OCI-LY3 (cell line): ENCODE measurements around the gene ADPRS.

Experiments used
- CTCF ChIP-seq: fragments of 200-600, 300-600 bp; sonication (generic); IDR thresholded peaks from 2 replicates; pipeline ENCODE4 v1.5.1; 2014; ENCODE audit warnings: antibody characterized with exemption, low read length, low read depth
- EZH2phosphoT487 ChIP-seq: fragments of 200-600 bp; shearing (Covaris generic); IDR thresholded peaks from 2 replicates; pipeline ENCODE4 v1.6.1; 2018; ENCODE audit warnings: antibody characterized with exemption, mixed run types, low read depth

GRCh38 chr1:36098650-36099365, 10.1 kb downstream of the ADPRS start:
- no peak for TF ChIP-seq CTCF
- TF ChIP-seq EZH2phosphoT487, result no peak
